Measurements from ENCODE around the gene ITGA1. TPM values are rescaled to one million over a fixed set of nuclear protein-coding genes. Genes with fewer than 3 reads are reported as not detected.
"Not testable (repeated sequence)": the region's sequence is repeated elsewhere in the genome, so short reads cannot be mapped to it uniquely, and the experiment has no call there.

The ITGA1 gene
- total RNA-seq, 5 donors from 2014 or later (not counting 1 experiment from before 2014, with no cell fraction given): 2.9 to 13.0 (median 6.8) TPM

GRCh38 chr5:52744867-52745458 lies 42.8 kb upstream of the ITGA1 start:
- H3K27ac ChIP-seq (ENCODE audit: low read length): peak overlapping the region; percentile 38
- H3K9me3 ChIP-seq; ATAC-seq (replicated peaks in 1 of 4); H3K4me3 Mint-ChIP-seq; H3K4me3 ChIP-seq (ENCODE audit: control insufficient read depth in 1 of 2, extremely low read depth in 1 of 2, low read length in 1 of 2); H3K27me3 Mint-ChIP-seq; H3K36me3 Mint-ChIP-seq; DNase-seq; H3K9me3 Mint-ChIP-seq; H3K27me3 ChIP-seq (replicated peaks in 1 of 2; ENCODE audit: control insufficient read depth in 2 of 2, extremely low read depth in 1 of 2, insufficient read depth in 2 of 2, low read length in 1 of 2); H3K36me3 ChIP-seq (ENCODE audit: control insufficient read depth in 2 of 2, extremely low read depth in 1 of 2, insufficient read depth in 1 of 2, low read length in 1 of 2); POLR2A ChIA-PET; CTCF ChIA-PET: not testable (repeated sequence)
- WGBS (ENCODE audit: insufficient coverage): 100% methylated on average over 1 of the region's 2 CpGs
- Mint-ChIP-seq H3K4me1 (peaks cover 56 to 72% (median 63%) of the 10 kb centered on the region in 3 donors), H3K27ac (peak overlapping the region; percentile 89)
- H3K4me1 ChIP-seq (ENCODE audit: control insufficient read depth in 1 of 2, extremely low read depth in 1 of 2, insufficient read depth in 2 of 2, low read length in 2 of 2): peaks cover 27 to 60% of the 10 kb centered on the region in 2 experiments

GRCh38 chr5:52746539-52746938 lies 41.2 kb upstream of the ITGA1 start:
- ChIA-PET CTCF (no interaction called here), POLR2A (no interaction called here)
- H3K9me3 ChIP-seq: no peaks in the 10 kb centered on the region
- H3K4me3 ChIP-seq (ENCODE audit: control insufficient read depth in 1 of 2, extremely low read depth in 1 of 2, low read length in 1 of 2): no peak overlapping the region
- no peak for DNase-seq
- H3K36me3 ChIP-seq (ENCODE audit: control insufficient read depth in 2 of 2, extremely low read depth in 1 of 2, insufficient read depth in 1 of 2, low read length in 1 of 2): no peaks in the 10 kb centered on the region
- ATAC-seq (replicated peaks in 1 of 4): no peak
- Mint-ChIP-seq H3K27ac (no peak overlapping the region), H3K27me3 (no peaks in the 10 kb centered on the region), H3K4me3 (no peak overlapping the region), H3K9me3 (no peaks in the 10 kb centered on the region), H3K36me3 (no peaks in the 10 kb centered on the region), H3K4me1 (peaks cover 48 to 66% (median 59%) of the 10 kb centered on the region in 3 donors)
- WGBS (ENCODE audit: insufficient coverage): no CpG with 5 or more reads among the region's 2 CpGs
- peaks cover 26 to 45% of the 10 kb centered on the region in 2 experiments for H3K4me1 ChIP-seq (ENCODE audit: control insufficient read depth in 1 of 2, extremely low read depth in 1 of 2, insufficient read depth in 2 of 2, low read length in 2 of 2)
- H3K27me3 ChIP-seq (replicated peaks in 1 of 2; ENCODE audit: control insufficient read depth in 2 of 2, extremely low read depth in 1 of 2, insufficient read depth in 2 of 2, low read length in 1 of 2): no peaks in the 10 kb centered on the region
- H3K27ac ChIP-seq (ENCODE audit: low read length): no peak overlapping the region

- Histone ChIP-seq H3K27ac (ENCODE audit: low read length) (no peak overlapping the region), H3K27me3 (replicated peaks in 1 of 2; ENCODE audit: control insufficient read depth in 2 of 2, extremely low read depth in 1 of 2, insufficient read depth in 2 of 2, low read length in 1 of 2) (no peaks in the 10 kb centered on the region), H3K4me3 (ENCODE audit: control insufficient read depth in 1 of 2, extremely low read depth in 1 of 2, low read length in 1 of 2) (no peak overlapping the region), H3K4me1 (ENCODE audit: control insufficient read depth in 1 of 2, extremely low read depth in 1 of 2, insufficient read depth in 2 of 2, low read length in 2 of 2) (peaks cover 14 to 25% of the 10 kb centered on the region in 2 experiments), H3K9me3 (no peaks in the 10 kb centered on the region), H3K36me3 (ENCODE audit: control insufficient read depth in 2 of 2, extremely low read depth in 1 of 2, insufficient read depth in 1 of 2, low read length in 1 of 2) (no peaks in the 10 kb centered on the region)
- ChIA-PET POLR2A (no interaction called here), CTCF (no interaction called here)
- DNase-seq (no peak), ATAC-seq (replicated peaks in 1 of 4) (no peak)
- WGBS (ENCODE audit: insufficient coverage): no CpG with 5 or more reads among the region's 1 CpG
- no peaks in the 10 kb centered on the region for H3K9me3 Mint-ChIP-seq
- H3K27ac Mint-ChIP-seq: no peak overlapping the region
- peaks cover 28 to 46% (median 40%) of the 10 kb centered on the region in 3 donors for H3K4me1 Mint-ChIP-seq
- no peaks in the 10 kb centered on the region for H3K36me3 Mint-ChIP-seq
- H3K4me3 Mint-ChIP-seq: no peak overlapping the region
- no peaks in the 10 kb centered on the region for H3K27me3 Mint-ChIP-seq
Measured at GRCh38 chr5:52748590-52748989, 39.1 kb upstream of the ITGA1 start.

GRCh38 chr5:52749666-52750065 lies 38.0 kb upstream of the ITGA1 start:
- ChIA-PET CTCF (interaction anchor here in 1 of 2 donors (0.6 kb wide), 1 partner anchor 22 kb away, joined by 3 read pairs; no protein-coding TSS in a partner anchor), POLR2A (interaction anchor here in 1 of 2 donors (0.5 kb wide), 1 partner anchor 25 kb away, joined by 3 read pairs; no protein-coding TSS in a partner anchor)
- H3K4me3 ChIP-seq (ENCODE audit: control insufficient read depth in 1 of 2, extremely low read depth in 1 of 2, low read length in 1 of 2): no peak overlapping the region
- H3K4me3 Mint-ChIP-seq: no peak overlapping the region
- H3K4me1 ChIP-seq (ENCODE audit: control insufficient read depth in 1 of 2, extremely low read depth in 1 of 2, insufficient read depth in 2 of 2, low read length in 2 of 2): peaks cover 8 to 14% of the 10 kb centered on the region in 2 experiments
- no peaks in the 10 kb centered on the region for H3K27me3 ChIP-seq (replicated peaks in 1 of 2; ENCODE audit: control insufficient read depth in 2 of 2, extremely low read depth in 1 of 2, insufficient read depth in 2 of 2, low read length in 1 of 2)
- H3K27me3 Mint-ChIP-seq: no peaks in the 10 kb centered on the region
- no peaks in the 10 kb centered on the region for H3K9me3 Mint-ChIP-seq
- no peaks in the 10 kb centered on the region for H3K36me3 ChIP-seq (ENCODE audit: control insufficient read depth in 2 of 2, extremely low read depth in 1 of 2, insufficient read depth in 1 of 2, low read length in 1 of 2)
- ATAC-seq (replicated peaks in 1 of 4) (no peak), DNase-seq (no peak)
- no peak overlapping the region for H3K27ac ChIP-seq (ENCODE audit: low read length)
- no peaks in the 10 kb centered on the region for H3K9me3 ChIP-seq
- peaks cover 17 to 37% (median 31%) of the 10 kb centered on the region in 3 donors for H3K4me1 Mint-ChIP-seq
- H3K36me3 Mint-ChIP-seq: no peaks in the 10 kb centered on the region
- no peak overlapping the region for H3K27ac Mint-ChIP-seq

- no peaks in the 10 kb centered on the region for H3K36me3 ChIP-seq (ENCODE audit: control insufficient read depth in 2 of 2, extremely low read depth in 1 of 2, insufficient read depth in 1 of 2, low read length in 1 of 2)
- H3K27me3 ChIP-seq (replicated peaks in 1 of 2; ENCODE audit: control insufficient read depth in 2 of 2, extremely low read depth in 1 of 2, insufficient read depth in 2 of 2, low read length in 1 of 2): no peaks in the 10 kb centered on the region
- Mint-ChIP-seq H3K4me1 (peaks cover 2 to 23% (median 16%) of the 10 kb centered on the region in 3 donors), H3K27ac (no peak overlapping the region), H3K36me3 (no peaks in the 10 kb centered on the region), H3K4me3 (no peak overlapping the region), H3K9me3 (no peaks in the 10 kb centered on the region), H3K27me3 (no peaks in the 10 kb centered on the region)
- H3K27ac ChIP-seq (ENCODE audit: low read length): no peak overlapping the region
- H3K4me3 ChIP-seq (ENCODE audit: control insufficient read depth in 1 of 2, extremely low read depth in 1 of 2, low read length in 1 of 2): no peak overlapping the region
- ATAC-seq (replicated peaks in 1 of 4) (no peak), DNase-seq (no peak)
- CTCF ChIA-PET: no interaction called here
- POLR2A ChIA-PET: no interaction called here
- H3K4me1 ChIP-seq (ENCODE audit: control insufficient read depth in 1 of 2, extremely low read depth in 1 of 2, insufficient read depth in 2 of 2, low read length in 2 of 2): peaks cover 0 to 5% of the 10 kb centered on the region in 2 experiments
- WGBS (ENCODE audit: insufficient coverage): no CpG with 5 or more reads among the region's 1 CpG
- no peaks in the 10 kb centered on the region for H3K9me3 ChIP-seq
Measured at GRCh38 chr5:52751137-52751536, 36.6 kb upstream of the ITGA1 start.

- Mint-ChIP-seq H3K27ac (no peak overlapping the region), H3K4me1 (peaks cover 0 to 11% (median 2%) of the 10 kb centered on the region in 3 donors), H3K9me3 (no peaks in the 10 kb centered on the region), H3K4me3 (no peak overlapping the region), H3K36me3 (no peaks in the 10 kb centered on the region), H3K27me3 (no peaks in the 10 kb centered on the region)
- H3K27ac ChIP-seq (ENCODE audit: low read length): no peak overlapping the region
- ChIA-PET CTCF (no interaction called here), POLR2A (interaction anchor here in 1 of 2 donors (0.7 to 1.1 kb wide), 3 partner anchors 11 to 24 kb away, joined by 3 to 4 read pairs (median 3); no protein-coding TSS in a partner anchor)
- no peaks in the 10 kb centered on the region for H3K27me3 ChIP-seq (replicated peaks in 1 of 2; ENCODE audit: control insufficient read depth in 2 of 2, extremely low read depth in 1 of 2, insufficient read depth in 2 of 2, low read length in 1 of 2)
- DNase-seq: no peak
- no peak for ATAC-seq (replicated peaks in 1 of 4)
- H3K4me3 ChIP-seq (ENCODE audit: control insufficient read depth in 1 of 2, extremely low read depth in 1 of 2, low read length in 1 of 2): no peak overlapping the region
- WGBS (ENCODE audit: insufficient coverage): 90% methylated on average over 1 of the region's 2 CpGs
- H3K36me3 ChIP-seq (ENCODE audit: control insufficient read depth in 2 of 2, extremely low read depth in 1 of 2, insufficient read depth in 1 of 2, low read length in 1 of 2): no peaks in the 10 kb centered on the region
- H3K4me1 ChIP-seq (ENCODE audit: control insufficient read depth in 1 of 2, extremely low read depth in 1 of 2, insufficient read depth in 2 of 2, low read length in 2 of 2): peaks cover 0 to 2% of the 10 kb centered on the region in 2 experiments
- H3K9me3 ChIP-seq: no peaks in the 10 kb centered on the region
Measured at GRCh38 chr5:52754051-52754450, 33.7 kb upstream of the ITGA1 start.

Data from T-cell (primary cell).